Activated CD4-positive, alpha-beta T cell treated with anti-CD3 and anti-CD28 coated beads for 4 hours (primary cell): Measurements from ENCODE around the gene GPC3.
"Not testable (repeated sequence)": the region's sequence is repeated elsewhere in the genome, so short reads cannot be mapped to it uniquely, and the experiment has no call there.

Experiments
- DNase-seq, 2 donors: peaks; one replicate each; pipeline ENCODE4 v3.0.0-alpha.2; 2020

GPC3 gene

GRCh38 chrX:133638285-133638684, 347.1 kb downstream of the GPC3 start:
- DNase-seq: no peak

- DNase-seq: no peak
Measured at GRCh38 chrX:133637765-133638164, 347.6 kb downstream of the GPC3 start.

- DNase-seq: no peak
Measured at GRCh38 chrX:133636009-133636408, 349.4 kb downstream of the GPC3 start.

GRCh38 chrX:133634416-133634815, 351.0 kb downstream of the GPC3 start:
- DNase-seq: no peak

- DNase-seq: no peak
Measured at GRCh38 chrX:133633950-133634349, 351.4 kb downstream of the GPC3 start.

GRCh38 chrX:133633162-133633561, 352.2 kb downstream of the GPC3 start:
- no peak for DNase-seq

GRCh38 chrX:133630362-133630761, 355.0 kb downstream of the GPC3 start:
- DNase-seq: no peak

- no peak for DNase-seq
Measured at GRCh38 chrX:133627673-133628072, 357.7 kb downstream of the GPC3 start.

- DNase-seq: not testable (repeated sequence)
Measured at GRCh38 chrX:133621384-133621783, 364.0 kb downstream of the GPC3 start.

GRCh38 chrX:133611676-133612075, 373.7 kb downstream of the GPC3 start:
- no peak for DNase-seq

GRCh38 chrX:133610056-133610455, 375.3 kb downstream of the GPC3 start:
- no peak for DNase-seq

- DNase-seq: no peak
Measured at GRCh38 chrX:133609166-133609565, 376.2 kb downstream of the GPC3 start.

- no peak for DNase-seq
Measured at GRCh38 chrX:133608406-133608805, 377.0 kb downstream of the GPC3 start.

GRCh38 chrX:133607419-133608348, 377.7 kb downstream of the GPC3 start:
- DNase-seq: no peak

GRCh38 chrX:133606990-133607389, 378.4 kb downstream of the GPC3 start:
- DNase-seq: no peak

GRCh38 chrX:133604801-133605200, 380.6 kb downstream of the GPC3 start:
- no peak for DNase-seq

- no peak for DNase-seq
Measured at GRCh38 chrX:133602881-133603280, 382.5 kb downstream of the GPC3 start.

GRCh38 chrX:133601116-133601515, 384.3 kb downstream of the GPC3 start:
- no peak for DNase-seq

- no peak for DNase-seq
Measured at GRCh38 chrX:133600536-133600935, 384.9 kb downstream of the GPC3 start.

GRCh38 chrX:133598601-133599335, 386.6 kb downstream of the GPC3 start:
- DNase-seq: no peak

- DNase-seq: no peak
Measured at GRCh38 chrX:133594156-133594555, 391.2 kb downstream of the GPC3 start.

- no peak for DNase-seq
Measured at GRCh38 chrX:133593531-133593930, 391.9 kb downstream of the GPC3 start.

GRCh38 chrX:133590703-133591505, 394.5 kb downstream of the GPC3 start:
- DNase-seq: no peak
